ENCODE measurements around the gene JMJD1C. TPM values are rescaled to one million over a fixed set of nuclear protein-coding genes. Genes with fewer than 3 reads are reported as not detected.

JMJD1C gene
- total RNA-seq, 1 experiment from 2014 or later: 66.3 TPM

GRCh38 chr10:63414481-63415260 is 51.1 kb downstream of the JMJD1C start:
- peaks cover 5% of the 10 kb centered on the region; the same call in 1 of the 2 replicates for H4K20me1 ChIP-seq (ENCODE audit: insufficient read depth)
- no peaks in the 10 kb centered on the region for H3K9me3 ChIP-seq (ENCODE audit: control insufficient read depth in 1 of 2, insufficient read depth in 1 of 2, low read depth in 1 of 2, low read length in 2 of 2)
- BruUV-seq (replicated peaks): no TSS peak
- no peak overlapping the region for H2AFZ ChIP-seq (ENCODE audit: low read depth, low read length, poor library complexity, severe bottlenecking)
- CTCF ChIA-PET: no interaction called here
- RAD21 ChIA-PET (ENCODE audit: low non-redundant PET in 1 of 2, low total read pairs in 2 of 2, uncharacterized antibody in 2 of 2, unreplicated experiment in 2 of 2): no interaction called here
- ATAC-seq (no peak), DNase-seq (ENCODE audit: low read depth, low spot score) (no peak)
- intact Hi-C loops (cut with micrococcal nuclease): no loop called here
- no peak overlapping the region for H3K9ac ChIP-seq (ENCODE audit: low read length)
- H3K4me3 ChIP-seq (replicated peaks in 1 of 2; ENCODE audit: low read depth in 1 of 2, low read length in 2 of 2): no peak overlapping the region
- TF ChIP-seq, protein P1, sequence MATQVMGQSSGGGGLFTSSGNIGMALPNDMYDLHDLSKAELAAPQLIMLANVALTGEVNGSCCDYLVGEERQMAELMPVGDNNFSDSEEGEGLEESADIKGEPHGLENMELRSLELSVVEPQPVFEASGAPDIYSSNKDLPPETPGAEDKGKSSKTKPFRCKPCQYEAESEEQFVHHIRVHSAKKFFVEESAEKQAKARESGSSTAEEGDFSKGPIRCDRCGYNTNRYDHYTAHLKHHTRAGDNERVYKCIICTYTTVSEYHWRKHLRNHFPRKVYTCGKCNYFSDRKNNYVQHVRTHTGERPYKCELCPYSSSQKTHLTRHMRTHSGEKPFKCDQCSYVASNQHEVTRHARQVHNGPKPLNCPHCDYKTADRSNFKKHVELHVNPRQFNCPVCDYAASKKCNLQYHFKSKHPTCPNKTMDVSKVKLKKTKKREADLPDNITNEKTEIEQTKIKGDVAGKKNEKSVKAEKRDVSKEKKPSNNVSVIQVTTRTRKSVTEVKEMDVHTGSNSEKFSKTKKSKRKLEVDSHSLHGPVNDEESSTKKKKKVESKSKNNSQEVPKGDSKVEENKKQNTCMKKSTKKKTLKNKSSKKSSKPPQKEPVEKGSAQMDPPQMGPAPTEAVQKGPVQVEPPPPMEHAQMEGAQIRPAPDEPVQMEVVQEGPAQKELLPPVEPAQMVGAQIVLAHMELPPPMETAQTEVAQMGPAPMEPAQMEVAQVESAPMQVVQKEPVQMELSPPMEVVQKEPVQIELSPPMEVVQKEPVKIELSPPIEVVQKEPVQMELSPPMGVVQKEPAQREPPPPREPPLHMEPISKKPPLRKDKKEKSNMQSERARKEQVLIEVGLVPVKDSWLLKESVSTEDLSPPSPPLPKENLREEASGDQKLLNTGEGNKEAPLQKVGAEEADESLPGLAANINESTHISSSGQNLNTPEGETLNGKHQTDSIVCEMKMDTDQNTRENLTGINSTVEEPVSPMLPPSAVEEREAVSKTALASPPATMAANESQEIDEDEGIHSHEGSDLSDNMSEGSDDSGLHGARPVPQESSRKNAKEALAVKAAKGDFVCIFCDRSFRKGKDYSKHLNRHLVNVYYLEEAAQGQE (IDR thresholded peaks at IDR 0.05; ENCODE audit: low read depth): no peak
- TF ChIP-seq, protein P2, sequence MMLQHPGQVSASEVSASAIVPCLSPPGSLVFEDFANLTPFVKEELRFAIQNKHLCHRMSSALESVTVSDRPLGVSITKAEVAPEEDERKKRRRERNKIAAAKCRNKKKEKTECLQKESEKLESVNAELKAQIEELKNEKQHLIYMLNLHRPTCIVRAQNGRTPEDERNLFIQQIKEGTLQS (IDR thresholded peaks at IDR 0.05): no peak
- TF ChIP-seq EZH2 (IDR thresholded peaks at IDR 0.05) (no peak), ZFX (IDR thresholded peaks at IDR 0.05) (no peak), CEBPB (IDR thresholded peaks at IDR 0.05; ENCODE audit: low read depth) (no peak), SIN3A (IDR thresholded peaks at IDR 0.05; ENCODE audit: low read depth) (no peak), FOSL1 (IDR thresholded peaks at IDR 0.05; ENCODE audit: low read depth) (no peak), TCF7L2 (IDR thresholded peaks at IDR 0.05; ENCODE audit: borderline replicate concordance, extremely low read depth, insufficient read depth, insufficient read length) (no peak), ZNF274 (IDR thresholded peaks at IDR 0.05; ENCODE audit: low read depth, low read length) (no peak)
- TF ChIP-seq, protein P3, sequence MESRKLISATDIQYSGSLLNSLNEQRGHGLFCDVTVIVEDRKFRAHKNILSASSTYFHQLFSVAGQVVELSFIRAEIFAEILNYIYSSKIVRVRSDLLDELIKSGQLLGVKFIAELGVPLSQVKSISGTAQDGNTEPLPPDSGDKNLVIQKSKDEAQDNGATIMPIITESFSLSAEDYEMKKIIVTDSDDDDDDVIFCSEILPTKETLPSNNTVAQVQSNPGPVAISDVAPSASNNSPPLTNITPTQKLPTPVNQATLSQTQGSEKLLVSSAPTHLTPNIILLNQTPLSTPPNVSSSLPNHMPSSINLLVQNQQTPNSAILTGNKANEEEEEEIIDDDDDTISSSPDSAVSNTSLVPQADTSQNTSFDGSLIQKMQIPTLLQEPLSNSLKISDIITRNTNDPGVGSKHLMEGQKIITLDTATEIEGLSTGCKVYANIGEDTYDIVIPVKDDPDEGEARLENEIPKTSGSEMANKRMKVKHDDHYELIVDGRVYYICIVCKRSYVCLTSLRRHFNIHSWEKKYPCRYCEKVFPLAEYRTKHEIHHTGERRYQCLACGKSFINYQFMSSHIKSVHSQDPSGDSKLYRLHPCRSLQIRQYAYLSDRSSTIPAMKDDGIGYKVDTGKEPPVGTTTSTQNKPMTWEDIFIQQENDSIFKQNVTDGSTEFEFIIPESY (IDR thresholded peaks at IDR 0.05; ENCODE audit: extremely low read depth, insufficient replicate concordance, low read length): no peak
- TF ChIP-seq, protein P4, sequence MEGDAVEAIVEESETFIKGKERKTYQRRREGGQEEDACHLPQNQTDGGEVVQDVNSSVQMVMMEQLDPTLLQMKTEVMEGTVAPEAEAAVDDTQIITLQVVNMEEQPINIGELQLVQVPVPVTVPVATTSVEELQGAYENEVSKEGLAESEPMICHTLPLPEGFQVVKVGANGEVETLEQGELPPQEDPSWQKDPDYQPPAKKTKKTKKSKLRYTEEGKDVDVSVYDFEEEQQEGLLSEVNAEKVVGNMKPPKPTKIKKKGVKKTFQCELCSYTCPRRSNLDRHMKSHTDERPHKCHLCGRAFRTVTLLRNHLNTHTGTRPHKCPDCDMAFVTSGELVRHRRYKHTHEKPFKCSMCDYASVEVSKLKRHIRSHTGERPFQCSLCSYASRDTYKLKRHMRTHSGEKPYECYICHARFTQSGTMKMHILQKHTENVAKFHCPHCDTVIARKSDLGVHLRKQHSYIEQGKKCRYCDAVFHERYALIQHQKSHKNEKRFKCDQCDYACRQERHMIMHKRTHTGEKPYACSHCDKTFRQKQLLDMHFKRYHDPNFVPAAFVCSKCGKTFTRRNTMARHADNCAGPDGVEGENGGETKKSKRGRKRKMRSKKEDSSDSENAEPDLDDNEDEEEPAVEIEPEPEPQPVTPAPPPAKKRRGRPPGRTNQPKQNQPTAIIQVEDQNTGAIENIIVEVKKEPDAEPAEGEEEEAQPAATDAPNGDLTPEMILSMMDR (IDR thresholded peaks at IDR 0.05 in 2 of 3, conservative IDR thresholded peaks at IDR 0.05 in 1 of 3; ENCODE audit: borderline replicate concordance in 1 of 3, insufficient read depth in 1 of 3, low read depth in 2 of 3, low read length in 2 of 3): no peak
- TF ChIP-seq, protein P5, sequence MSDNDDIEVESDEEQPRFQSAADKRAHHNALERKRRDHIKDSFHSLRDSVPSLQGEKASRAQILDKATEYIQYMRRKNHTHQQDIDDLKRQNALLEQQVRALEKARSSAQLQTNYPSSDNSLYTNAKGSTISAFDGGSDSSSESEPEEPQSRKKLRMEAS (IDR thresholded peaks at IDR 0.05): no peak
- H3K4me2 ChIP-seq (ENCODE audit: low read length): no peak overlapping the region
- no peaks in the 10 kb centered on the region for H3K9me2 ChIP-seq (ENCODE audit: insufficient read depth)
- POLR2A ChIA-PET: no interaction called here
- no peaks in the 10 kb centered on the region for H3K36me3 ChIP-seq (ENCODE audit: control insufficient read depth in 1 of 2, insufficient read depth in 2 of 2, low read length in 2 of 2)
- peaks cover 80% of the 10 kb centered on the region for H3K79me2 ChIP-seq (ENCODE audit: insufficient read depth, low read length)
- H3K27me3 ChIP-seq (ENCODE audit: insufficient read depth, low read length): no peaks in the 10 kb centered on the region
- H3K4me1 ChIP-seq (ENCODE audit: control insufficient read depth in 1 of 2, insufficient read depth in 2 of 2, low read length in 2 of 2): peaks cover 0 to 5% of the 10 kb centered on the region in 2 experiments; a peak in 1 of 4 replicates
- H3K27ac ChIP-seq (ENCODE audit: low read depth, low read length): no peak overlapping the region

Measured in HCT116 (cell line).